Fibroblast of mammary gland (primary cell): Measurements from ENCODE around the gene OR10AD1.

ENCODE experiments used
- DNase-seq: peaks from one replicate; pipeline ENCODE4 v3.0.0-alpha.2; 2010; ENCODE audit warnings: low read depth
- H3K4me3 ChIP-seq: 2 replicates; pipeline ENCODE4 v1.5.1; 2011; ENCODE audit warnings: low read depth, mild to moderate bottlenecking, low read length, moderate library complexity; ENCODE audit not compliant: control insufficient read depth
- TF ChIP-seq, protein P1 (sequence below): conservative IDR thresholded peaks from 2 replicates; pipeline ENCODE4 v1.5.1; 2011; ENCODE audit warnings: low read depth, low read length, inconsistent platforms; ENCODE audit not compliant: control insufficient read depth, insufficient read depth

Gene OR10AD1

DNA sequence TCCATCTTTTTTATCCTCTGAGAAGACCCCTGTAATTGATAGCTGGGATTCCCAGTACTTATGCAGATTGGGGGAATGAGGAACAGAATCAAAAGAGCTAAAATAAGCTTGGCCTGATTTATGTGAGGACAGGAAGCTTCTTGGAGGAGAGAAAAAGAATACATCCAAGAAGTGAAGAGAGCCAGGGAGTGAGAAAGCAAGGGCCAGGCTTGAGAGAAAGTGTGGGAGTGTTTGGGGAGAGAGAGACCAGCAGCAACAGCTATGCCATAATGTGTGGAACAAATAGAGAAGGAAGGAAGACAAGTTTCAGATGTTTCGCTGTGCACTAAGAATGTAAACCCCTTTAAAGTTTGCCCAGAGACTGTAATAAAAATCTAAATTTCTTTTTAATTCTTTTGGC lies 23.6 kb downstream of the OR10AD1 start:
- no peak overlapping the region for H3K4me3 ChIP-seq
- DNase-seq = no peak
- TF ChIP-seq, protein P1, sequence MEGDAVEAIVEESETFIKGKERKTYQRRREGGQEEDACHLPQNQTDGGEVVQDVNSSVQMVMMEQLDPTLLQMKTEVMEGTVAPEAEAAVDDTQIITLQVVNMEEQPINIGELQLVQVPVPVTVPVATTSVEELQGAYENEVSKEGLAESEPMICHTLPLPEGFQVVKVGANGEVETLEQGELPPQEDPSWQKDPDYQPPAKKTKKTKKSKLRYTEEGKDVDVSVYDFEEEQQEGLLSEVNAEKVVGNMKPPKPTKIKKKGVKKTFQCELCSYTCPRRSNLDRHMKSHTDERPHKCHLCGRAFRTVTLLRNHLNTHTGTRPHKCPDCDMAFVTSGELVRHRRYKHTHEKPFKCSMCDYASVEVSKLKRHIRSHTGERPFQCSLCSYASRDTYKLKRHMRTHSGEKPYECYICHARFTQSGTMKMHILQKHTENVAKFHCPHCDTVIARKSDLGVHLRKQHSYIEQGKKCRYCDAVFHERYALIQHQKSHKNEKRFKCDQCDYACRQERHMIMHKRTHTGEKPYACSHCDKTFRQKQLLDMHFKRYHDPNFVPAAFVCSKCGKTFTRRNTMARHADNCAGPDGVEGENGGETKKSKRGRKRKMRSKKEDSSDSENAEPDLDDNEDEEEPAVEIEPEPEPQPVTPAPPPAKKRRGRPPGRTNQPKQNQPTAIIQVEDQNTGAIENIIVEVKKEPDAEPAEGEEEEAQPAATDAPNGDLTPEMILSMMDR = no peak

- TF ChIP-seq, protein P1 = no peak
- DNase-seq = no peak
Measured at GRCh38 chr12:48177982-48178381, 25.1 kb downstream of the OR10AD1 start.

DNA sequence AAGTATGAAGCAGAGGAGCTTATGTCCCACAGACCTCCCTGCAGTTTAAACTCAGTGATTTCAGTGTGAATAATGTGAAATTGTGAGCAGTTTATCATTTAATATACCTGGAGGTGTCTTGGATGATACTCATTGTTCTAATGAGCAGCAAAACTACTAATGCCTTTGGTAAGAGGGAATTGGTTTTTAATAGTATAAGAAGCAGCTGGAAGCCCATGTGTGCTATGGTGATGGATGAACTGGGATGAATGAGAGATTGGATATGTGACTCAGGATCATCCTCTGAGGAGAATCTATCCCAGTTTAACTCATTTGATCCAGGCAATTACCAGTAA lies 26.7 kb downstream of the OR10AD1 start:
- no peak for DNase-seq
- no peak overlapping the region for H3K4me3 ChIP-seq
- TF ChIP-seq, protein P1 = no peak

More at GRCh38 chr12:48177982-48178381, 25.1 kb downstream of the OR10AD1 start:
- no peak overlapping the region for H3K4me3 ChIP-seq

GRCh38 chr12:48175613-48176416 lies 27.3 kb downstream of the OR10AD1 start:
- no peak for DNase-seq
- no peak overlapping the region for H3K4me3 ChIP-seq
- TF ChIP-seq, protein P1 = no peak

DNA sequence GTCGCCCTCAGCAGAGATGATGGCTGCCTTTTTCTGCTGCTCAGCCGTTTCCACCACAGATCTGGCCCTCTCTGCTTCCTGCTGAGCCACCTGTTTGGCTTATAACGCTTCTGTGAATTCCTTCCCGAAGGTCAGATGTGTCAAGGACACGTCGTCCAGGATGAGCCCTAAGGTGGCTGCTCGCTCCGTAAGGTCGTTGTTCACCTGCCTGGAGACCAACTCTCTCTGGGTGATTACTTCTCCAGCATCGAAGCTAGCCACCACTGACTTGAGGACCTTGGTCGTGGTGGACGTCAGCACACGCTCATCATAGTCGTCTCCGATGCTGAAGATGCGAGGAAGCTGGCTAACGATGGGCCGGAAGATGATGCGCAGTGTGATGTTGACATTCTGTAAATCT lies 34.1 kb downstream of the OR10AD1 start:
- H3K4me3 ChIP-seq = no peak overlapping the region
- TF ChIP-seq, protein P1 = no peak
- no peak for DNase-seq

GRCh38 chr12:48165089-48165981 lies 37.8 kb downstream of the OR10AD1 start:
- no peak overlapping the region for H3K4me3 ChIP-seq
- DNase-seq = peak; percentile 70
- TF ChIP-seq, protein P1 = peak; percentile 99
